ENCODE data around the gene MAPK10.

DNA sequence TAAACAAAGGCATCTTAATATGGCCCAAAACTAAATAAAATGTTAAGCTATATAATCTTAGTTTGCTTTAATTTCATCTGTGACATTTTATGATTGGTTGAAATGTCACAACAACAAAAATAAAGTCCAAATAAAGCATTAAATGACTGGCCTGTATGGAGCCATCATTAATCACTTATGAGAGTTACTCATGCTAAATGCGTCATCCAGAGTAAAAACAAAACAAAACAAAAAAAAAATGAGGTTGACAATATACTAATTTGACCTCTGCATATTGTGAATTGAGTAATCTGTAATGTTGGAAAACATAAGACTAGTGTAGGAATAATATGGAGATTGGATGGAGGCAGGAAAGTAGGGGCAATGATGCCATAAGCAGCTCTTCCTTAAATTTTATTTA, 139.7 kb downstream of the MAPK10 start:
- TF ChIP-seq POLR2A (IDR thresholded peaks at IDR 0.05), result no peak
- TF ChIP-seq, protein P1, sequence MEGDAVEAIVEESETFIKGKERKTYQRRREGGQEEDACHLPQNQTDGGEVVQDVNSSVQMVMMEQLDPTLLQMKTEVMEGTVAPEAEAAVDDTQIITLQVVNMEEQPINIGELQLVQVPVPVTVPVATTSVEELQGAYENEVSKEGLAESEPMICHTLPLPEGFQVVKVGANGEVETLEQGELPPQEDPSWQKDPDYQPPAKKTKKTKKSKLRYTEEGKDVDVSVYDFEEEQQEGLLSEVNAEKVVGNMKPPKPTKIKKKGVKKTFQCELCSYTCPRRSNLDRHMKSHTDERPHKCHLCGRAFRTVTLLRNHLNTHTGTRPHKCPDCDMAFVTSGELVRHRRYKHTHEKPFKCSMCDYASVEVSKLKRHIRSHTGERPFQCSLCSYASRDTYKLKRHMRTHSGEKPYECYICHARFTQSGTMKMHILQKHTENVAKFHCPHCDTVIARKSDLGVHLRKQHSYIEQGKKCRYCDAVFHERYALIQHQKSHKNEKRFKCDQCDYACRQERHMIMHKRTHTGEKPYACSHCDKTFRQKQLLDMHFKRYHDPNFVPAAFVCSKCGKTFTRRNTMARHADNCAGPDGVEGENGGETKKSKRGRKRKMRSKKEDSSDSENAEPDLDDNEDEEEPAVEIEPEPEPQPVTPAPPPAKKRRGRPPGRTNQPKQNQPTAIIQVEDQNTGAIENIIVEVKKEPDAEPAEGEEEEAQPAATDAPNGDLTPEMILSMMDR (IDR thresholded peaks at IDR 0.05), result no peak
- TF ChIP-seq POLR2AphosphoS5 (IDR thresholded peaks at IDR 0.05), result no peak
- TF ChIP-seq EP300 (IDR thresholded peaks at IDR 0.05), result no peak
